Stimulated activated CD8-positive, alpha-beta memory T cell treated with anti-CD3 and anti-CD28 coated beads, Interleukin-4, amount 100 ng/mL, for 4 hours (primary cell): ENCODE measurements around the gene HHLA2.
"Not testable (repeated sequence)": the region's sequence is repeated elsewhere in the genome, so short reads cannot be mapped to it uniquely, and the experiment has no call there.

Experiments
- DNase-seq, 2 donors: peaks; one replicate each; pipeline ENCODE4 v3.0.0-alpha.2; 2020; ENCODE audit warnings: low read depth in 2 of 2, low spot score in 1 of 2

HHLA2 gene

GRCh38 chr3:108296239-108296638 is at the start of gene HHLA2:
HHLA2 (plus strand) TSS chr3:108296548; CDS start chr3:108351814, 55,266 bp downstream.
- DNase-seq, result no peak

GRCh38 chr3:108250626-108251025 is 45.7 kb upstream of the HHLA2 start:
- no peak for DNase-seq

- no peak for DNase-seq
Observed at GRCh38 chr3:108251265-108251664, 45.1 kb upstream of the HHLA2 start.

GRCh38 chr3:108251844-108252243 is 44.5 kb upstream of the HHLA2 start:
- DNase-seq, result no peak

- DNase-seq, result no peak
Observed at GRCh38 chr3:108255131-108255530, 41.2 kb upstream of the HHLA2 start.

GRCh38 chr3:108264534-108265298 is 31.6 kb upstream of the HHLA2 start:
- not testable (repeated sequence) for DNase-seq

GRCh38 chr3:108268235-108268634 is 28.1 kb upstream of the HHLA2 start:
- not testable (repeated sequence) for DNase-seq

- DNase-seq, result no peak
Observed at GRCh38 chr3:108271626-108272025, 24.7 kb upstream of the HHLA2 start.

GRCh38 chr3:108279066-108279465 is 17.3 kb upstream of the HHLA2 start:
- not testable (repeated sequence) for DNase-seq

- DNase-seq, result no peak
Observed at GRCh38 chr3:108280476-108280875, 15.9 kb upstream of the HHLA2 start.

GRCh38 chr3:108281670-108282069 is 14.7 kb upstream of the HHLA2 start:
- DNase-seq, result no peak

GRCh38 chr3:108283006-108283405 is 13.3 kb upstream of the HHLA2 start:
- DNase-seq, result no peak

GRCh38 chr3:108283989-108284388 is 12.4 kb upstream of the HHLA2 start:
- no peak for DNase-seq

- DNase-seq, result no peak
Observed at GRCh38 chr3:108285176-108285575, 11.2 kb upstream of the HHLA2 start.

- no peak for DNase-seq
Observed at GRCh38 chr3:108287146-108287545, 9.2 kb upstream of the HHLA2 start.

- not testable (repeated sequence) for DNase-seq
Observed at GRCh38 chr3:108288193-108288592, 8.2 kb upstream of the HHLA2 start.

GRCh38 chr3:108289159-108289558 is 7.2 kb upstream of the HHLA2 start:
- no peak for DNase-seq

GRCh38 chr3:108292450-108292849 is 3.9 kb upstream of the HHLA2 start:
- DNase-seq, result no peak

GRCh38 chr3:108292905-108293328 is 3.4 kb upstream of the HHLA2 start:
- DNase-seq, result no peak

- DNase-seq, result no peak
Observed at GRCh38 chr3:108293858-108294257, 2.5 kb upstream of the HHLA2 start.

- no peak for DNase-seq
Observed at GRCh38 chr3:108295421-108296175, 750 bp upstream of the HHLA2 start.

GRCh38 chr3:108297647-108298046 is 1.3 kb downstream of the HHLA2 start:
- no peak for DNase-seq
